Anterior cingulate cortex (tissue), 58 donors: ENCODE results near the gene TMEM54.

Experiments used
- DNase-seq, 58 donors: peaks; one replicate each; lab custom pipeline; 2025; lab: John Stamatoyannopoulos, UW

The TMEM54 gene

DNA sequence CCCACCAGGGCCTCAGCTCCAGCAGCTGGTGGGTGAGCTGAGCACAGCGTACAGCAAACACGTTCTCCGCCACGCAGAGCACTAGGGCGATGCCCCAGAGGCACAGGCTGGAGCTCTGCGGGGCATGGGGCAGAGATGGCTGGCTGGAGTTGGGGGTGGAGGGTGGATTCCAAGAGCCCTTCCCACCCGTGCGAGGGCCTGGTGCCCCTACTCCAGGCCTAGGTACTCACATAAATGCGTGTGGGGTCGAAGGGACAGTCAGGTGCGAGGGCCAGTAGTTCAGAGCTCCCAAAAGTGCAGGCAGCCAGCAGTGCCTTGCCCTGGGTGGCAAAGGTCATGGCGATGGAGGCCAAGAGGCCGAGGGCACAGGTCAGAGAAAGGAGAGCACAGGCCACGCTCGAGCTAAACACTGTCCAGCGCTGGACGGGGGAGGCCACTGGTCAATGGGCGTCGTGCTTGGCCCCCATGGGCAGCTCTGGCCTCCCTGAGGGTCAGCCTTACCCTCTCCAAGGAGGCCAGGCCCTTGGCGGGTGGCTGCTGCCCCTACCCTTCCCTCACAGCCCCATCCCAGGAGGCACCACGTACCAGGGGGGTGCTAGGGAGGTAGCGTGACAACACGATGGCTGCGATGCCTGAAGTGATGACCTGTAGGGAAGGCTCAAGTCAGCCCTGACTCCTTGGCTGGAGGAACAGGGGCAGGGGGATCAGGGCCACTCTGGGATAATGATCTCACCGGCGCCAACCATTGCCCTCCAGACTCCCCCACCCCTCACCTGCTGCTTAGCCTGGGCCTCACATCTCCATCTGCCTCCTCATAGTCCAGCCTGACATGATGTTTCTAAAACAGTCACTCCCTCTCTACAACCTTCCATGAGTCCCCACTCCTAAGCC is 5.6 kb downstream of the TMEM54 start:
- no peak for DNase-seq

DNA sequence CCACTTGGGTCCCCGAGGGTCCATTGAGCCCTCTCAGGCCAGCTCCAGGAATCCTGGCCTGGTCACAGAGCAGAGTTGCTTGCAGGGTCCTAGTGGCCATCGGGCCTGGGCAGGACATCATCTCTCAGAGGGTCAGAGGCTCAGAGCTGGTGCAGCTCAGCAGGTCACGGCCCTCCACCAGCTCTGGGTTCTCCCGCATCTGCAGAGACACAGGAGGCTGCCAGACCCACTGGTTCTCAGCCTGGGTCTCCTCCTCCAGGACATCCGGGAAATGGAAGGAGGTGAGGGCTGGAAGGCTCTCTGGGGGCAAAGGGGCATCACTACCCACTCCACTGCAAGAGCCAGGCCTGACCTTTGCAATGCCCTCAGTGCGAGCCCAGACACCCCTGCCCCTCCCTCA is 6.5 kb downstream of the TMEM54 start:
- DNase-seq, result no peak

DNA sequence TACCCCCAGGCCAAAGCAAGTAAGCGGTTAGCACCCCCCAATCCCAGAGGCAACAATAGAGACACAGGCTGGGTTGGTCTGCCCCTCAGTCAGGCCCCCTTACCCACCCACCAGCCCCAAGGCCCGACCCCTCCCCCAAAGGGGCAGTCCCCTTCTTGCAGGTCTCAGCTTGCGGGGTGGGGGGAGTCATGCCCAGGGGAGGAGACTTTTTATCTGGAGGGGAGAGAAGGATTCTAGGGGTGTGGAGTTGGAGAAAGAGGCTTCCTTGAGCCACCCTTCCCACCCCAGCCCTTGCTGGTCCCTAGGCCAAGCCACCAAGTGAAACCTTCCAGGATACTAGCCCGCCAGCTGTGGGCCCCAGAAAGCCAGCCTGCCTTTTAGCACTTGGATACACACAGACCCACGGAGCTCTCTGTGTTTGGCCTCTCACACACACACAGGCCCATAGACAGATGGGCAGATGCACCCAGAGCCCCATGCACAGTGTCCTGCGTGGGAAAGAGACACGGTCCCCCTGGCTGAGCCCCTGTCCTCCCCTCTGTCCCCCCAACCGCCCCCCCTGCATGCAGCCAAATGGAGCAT is 7.1 kb downstream of the TMEM54 start:
- DNase-seq, result no peak

DNA sequence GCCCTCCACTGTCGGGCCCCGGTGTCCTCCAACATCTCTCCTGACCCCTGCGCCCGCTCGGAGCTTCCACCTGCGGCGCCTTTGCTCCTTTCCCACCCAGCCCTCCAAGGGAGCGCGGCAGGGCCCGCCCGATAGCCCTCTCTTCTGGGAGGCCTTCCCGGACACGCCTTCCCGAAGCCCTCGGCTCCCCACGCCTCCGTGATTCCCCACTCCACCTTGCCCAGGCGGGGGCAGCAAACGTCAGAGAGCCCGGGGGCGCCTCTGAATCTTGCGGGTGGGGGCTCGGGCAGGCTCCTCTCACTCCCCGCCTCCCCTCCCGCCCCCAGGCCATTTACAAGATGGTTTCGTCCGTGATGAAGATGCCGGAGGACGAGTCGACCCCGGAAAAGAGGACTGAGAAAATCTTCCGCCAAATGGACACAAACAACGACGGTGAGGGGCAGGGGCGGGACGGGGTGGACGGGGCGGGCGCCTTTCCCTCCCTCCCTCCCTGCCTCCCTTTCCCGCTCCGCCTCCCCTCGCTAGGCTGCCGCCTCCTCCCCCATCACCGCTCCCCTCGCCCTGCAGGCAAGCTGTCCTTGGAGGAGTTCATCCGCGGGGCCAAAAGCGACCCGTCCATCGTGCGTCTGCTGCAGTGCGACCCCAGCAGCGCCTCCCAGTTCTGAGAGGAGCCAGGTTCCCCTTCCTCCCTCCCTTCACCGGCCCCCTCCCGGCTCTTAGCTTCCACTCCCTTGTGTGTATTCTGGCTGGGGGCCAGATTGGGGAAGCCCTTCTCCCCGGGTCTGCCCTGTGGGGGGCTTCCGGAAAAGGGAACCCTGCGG is 7.8 kb downstream of the TMEM54 start:
- DNase-seq, result peak in 27 of 58 donors; percentile 18 to 68 (median 50)

DNA sequence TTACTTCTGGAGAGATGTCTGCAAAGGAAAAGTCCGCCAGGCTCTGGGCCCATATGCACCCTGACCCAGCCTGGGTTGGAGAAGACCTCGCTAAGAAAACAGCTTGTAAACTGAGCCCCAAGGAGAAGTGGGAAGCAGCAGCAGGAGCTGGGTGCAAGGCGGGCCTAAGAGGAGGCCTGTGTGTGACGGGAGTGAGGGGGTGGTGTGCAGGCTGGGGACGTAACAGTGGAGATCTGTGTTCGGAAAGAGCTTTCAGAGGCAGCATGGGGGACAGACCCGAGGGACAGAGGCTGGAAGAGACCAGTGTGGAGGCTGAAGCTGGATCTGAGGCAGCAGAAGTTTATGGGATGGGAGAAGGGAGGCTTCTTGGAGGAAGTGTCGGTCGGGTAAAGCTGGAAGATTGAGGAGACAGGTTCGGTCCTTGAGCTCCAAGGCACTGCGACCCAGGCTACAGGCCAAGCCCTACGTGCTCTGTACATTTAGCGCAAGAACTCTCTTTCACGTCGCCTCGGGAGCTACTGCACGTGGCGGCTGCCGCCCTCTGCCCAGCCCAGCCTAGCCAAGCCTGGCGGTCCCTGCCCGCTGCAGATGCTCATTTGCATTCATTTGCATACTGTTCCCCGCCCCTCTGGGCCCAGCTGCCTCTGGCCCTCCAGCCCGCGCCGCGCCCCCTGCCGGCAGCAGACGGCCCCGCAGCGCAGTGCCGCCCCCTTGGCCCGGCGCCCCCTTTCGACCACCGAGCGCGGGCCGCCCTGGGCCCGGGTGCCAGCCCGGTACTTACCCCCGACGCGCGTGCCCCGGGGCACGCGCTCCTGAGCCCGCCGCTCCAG is 8.6 kb downstream of the TMEM54 start:
- DNase-seq, result peak in 50 of 58 donors; percentile 32 to 86 (median 64)

DNA sequence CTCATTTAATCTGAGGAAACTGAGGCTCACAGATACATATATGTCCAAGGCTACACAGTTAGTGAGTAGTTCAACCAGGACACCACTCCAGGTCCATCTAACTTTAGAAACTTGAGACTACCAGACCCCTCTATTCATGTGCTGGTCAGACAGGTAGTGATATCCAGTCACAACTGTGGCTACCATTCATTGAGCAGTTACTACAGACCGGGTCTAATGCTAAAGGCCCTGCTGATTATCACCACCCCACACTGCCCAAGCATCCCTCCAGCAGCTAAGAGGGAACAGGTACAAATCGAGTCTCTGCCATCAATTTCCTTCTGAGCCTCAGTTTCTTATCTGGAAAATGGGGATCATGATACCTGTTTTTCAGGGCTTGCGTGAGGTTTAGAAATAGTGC is 9.6 kb downstream of the TMEM54 start:
- no peak for DNase-seq

DNA sequence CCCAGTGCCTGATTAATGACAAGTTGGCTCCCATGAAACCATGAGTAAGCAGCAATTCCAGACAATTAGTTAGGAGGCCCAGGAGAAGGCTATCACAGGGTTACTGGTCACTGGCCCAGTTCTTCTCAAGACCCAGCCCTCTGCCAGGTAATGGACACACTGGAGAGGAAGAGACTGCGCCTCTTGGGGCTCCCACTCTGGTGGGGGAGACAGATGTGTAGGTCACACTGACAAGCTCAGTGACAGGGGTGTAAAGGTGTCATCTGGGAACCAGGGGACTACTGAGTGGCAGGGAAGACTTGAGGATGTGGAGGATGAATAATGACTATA is 10.0 kb downstream of the TMEM54 start:
- DNase-seq, result no peak

DNA sequence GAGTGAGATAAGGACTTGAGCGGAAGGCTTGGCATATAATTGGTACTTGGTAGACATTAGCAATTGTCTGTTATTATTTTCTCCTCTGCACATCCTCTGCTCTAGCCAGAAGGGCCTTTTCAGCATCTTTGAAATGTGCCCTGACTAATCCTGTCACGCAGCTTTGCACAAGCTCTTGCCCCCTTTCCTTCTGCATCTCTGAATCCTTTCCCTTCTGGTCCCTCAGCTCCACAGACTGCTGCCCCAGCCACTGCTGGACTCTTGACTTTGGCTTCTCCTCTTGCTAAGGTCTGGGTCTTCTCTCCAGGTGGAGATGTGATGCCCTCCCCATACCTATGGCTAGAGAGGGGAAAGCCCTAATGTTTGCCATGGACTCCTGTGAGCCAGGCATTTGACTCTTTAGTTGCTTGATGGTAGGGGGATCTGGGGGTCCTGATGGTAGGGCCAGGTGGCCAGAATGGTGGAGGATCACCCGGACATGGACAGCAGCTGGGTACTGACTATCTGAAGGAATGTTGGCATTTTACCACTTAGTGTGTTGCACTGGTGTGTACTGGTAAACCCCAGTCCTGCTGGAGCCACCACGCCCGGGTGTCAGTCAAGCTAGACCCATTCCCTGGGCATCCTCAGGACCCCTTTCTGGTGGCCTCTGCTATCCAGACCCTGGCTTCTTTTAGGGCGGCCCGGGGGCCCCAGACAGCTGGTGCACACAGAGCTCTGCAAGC is 10.5 kb downstream of the TMEM54 start:
- DNase-seq, result no peak

DNA sequence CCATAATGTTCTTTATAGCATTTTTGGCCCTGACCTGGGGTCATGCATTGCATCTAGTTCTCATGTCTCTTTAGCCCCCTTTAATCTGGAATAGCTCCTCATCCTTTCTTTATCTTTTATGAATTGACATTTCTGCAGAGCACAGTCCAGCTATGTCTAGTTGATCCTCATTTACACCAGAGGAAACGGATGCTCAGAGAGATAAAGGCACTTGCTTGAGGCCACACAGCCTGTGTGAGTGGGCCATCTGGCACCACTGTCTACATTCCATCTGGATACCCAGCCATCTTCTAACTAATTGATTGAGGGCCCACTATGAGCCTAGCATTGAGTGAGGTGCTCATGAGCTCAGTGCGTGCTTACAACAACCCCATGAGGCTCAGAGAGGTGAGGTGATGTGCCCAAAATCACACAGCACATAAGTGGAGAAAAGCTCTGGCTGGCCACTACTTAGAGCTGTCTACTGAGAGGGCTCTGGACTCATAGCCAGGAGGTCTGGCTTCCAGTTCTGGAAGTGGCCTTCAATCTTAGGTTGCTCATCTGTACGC is 11.4 kb downstream of the TMEM54 start:
- DNase-seq, result no peak

DNA sequence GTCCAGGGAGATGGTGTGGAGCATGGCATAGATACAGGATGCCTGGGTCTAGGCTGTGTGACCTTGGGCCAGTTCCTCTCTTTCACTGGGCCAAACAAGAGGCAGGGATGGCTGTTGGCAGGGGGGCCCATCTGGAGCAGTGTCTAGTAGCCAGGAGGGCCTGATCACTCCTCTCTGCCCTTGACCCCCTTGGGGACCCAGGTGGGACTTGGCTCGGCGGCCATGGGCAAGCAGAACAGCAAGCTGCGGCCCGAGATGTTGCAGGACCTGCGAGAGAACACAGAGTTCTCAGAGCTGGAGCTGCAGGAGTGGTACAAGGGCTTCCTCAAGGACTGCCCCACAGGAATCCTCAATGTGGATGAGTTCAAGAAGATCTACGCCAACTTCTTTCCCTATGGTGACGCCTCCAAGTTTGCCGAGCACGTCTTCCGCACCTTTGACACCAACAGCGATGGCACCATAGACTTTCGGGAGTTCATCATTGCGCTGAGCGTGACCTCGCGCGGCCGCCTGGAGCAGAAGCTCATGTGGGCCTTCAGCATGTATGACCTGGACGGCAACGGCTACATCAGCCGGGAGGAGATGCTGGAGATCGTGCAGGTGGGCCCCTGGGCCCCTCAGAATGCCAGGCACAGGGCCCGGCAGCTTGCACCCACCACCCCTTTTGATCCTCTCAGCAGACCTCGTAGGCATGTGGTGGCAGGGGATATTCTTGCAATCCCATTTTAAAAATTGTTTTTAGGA is 12.3 kb downstream of the TMEM54 start:
- DNase-seq, result no peak

DNA sequence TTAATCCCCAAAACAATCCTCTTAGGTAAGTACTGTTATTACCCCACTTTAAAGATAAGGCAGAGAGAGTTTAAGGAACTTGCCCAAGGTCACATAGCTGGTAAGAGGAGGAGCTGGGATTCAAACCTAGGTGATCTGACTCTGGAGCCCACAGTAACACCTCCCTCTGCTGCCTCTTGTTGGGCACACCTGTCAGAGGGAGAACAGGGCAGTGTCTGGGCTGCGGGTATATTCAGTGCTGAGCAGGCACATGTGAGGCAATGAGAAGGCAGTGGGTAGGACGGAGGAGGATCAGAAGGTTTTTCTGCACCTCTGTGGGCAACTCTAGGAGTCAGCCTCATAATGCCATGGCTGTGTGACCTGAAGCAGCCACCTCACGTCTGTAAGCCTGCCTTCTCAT is 13.1 kb downstream of the TMEM54 start:
- DNase-seq, result no peak

DNA sequence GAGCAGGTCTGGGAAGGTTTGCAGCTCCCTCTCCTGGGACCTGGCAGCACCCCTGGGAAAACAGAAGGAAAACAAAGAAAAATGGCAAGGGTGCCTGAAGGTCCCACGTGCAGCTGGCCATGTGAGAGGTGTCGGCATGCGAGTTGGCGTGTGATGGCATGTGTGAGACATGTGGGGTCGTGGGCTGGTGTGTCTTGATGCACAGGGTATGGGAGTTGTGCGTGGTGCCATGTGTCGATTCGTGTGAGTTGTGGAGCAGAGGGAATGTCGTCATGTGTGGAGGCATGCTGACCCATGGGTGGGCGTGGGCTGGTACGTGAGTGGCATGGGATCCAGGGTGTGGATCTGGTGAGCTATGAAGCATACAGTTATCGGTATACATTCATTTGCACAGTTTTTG is 13.6 kb downstream of the TMEM54 start:
- peak in 1 of 58 donors; percentile 48 for DNase-seq

DNA sequence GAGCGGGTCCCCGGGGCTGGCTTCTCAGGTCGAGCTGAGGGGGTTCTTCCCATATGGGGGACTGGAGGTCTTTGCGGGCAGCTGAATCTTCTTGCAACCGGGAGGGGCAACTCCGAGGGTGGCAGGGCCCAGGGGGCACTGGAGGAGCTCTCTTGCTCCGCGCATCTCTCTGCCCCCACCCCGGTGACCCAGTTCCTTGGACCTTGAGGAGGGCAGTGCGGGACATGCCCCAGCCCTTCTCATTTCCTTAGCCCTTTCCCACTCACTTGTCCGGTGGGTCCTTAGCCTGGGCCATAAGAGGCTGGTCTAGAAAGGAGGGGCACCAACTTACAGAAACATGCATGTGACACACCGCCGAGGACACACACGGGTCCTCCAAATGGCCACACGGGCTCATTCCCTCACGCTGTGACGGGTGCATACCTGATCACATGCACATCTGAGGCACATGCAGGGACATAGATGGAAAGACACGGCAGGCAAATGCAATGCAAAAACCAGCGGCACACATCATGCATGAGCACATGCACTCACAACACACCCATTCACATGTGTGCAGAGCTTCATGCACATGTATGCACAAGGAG is 14.3 kb downstream of the TMEM54 start:
- peak in 4 of 58 donors; percentile 23 to 44 (median 36) for DNase-seq

DNA sequence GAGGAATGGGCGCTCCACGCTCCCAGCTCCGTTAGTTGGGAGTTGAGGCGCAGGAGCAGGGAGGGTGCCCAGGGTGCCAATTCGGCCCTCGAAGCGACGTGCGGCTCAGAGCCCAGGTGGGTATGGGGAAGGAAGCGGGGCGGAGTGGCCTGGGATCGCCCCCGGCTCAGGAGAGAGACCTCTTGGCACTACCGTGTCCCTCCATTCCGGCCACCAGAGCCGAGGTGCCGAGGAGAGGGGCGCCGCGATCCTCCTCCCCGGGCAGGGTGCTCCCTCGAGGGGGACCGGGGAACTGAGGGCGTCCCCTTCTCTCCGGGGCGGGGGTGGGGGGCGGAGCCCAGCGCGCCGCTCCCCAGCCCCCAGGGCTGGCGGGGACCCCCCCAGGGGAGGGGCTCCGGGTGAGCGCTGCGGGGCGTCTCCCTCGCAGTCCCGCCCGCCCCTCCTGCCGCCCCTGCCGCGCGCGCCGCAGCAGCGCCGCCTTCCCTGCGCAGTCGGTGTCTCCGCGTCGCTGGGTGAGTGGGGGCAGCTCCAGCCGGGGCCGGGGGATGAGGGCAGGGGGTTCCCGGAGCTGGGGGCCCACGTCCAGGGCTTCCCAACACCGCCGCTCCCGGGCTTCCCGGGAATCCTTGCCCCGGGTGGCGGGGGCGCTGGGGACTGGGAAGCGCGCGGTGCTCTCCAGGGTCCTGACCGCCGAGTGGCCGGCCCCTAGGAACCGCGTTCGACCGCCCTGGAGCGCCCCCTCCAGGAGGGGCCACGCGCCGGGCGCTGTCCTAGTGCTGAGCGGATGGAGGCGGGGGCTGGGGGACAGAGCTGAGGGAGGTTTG is 15.0 kb downstream of the TMEM54 start, which contains the start of gene HPCA:
Gene HPCA, plus strand, starts transcription at position 488 of the 824 bp plus-strand sequence. CDS start 2,408 bp downstream, outside the sequence.
- DNase-seq, result peak in 11 of 58 donors; percentile 12 to 65 (median 34)

DNA sequence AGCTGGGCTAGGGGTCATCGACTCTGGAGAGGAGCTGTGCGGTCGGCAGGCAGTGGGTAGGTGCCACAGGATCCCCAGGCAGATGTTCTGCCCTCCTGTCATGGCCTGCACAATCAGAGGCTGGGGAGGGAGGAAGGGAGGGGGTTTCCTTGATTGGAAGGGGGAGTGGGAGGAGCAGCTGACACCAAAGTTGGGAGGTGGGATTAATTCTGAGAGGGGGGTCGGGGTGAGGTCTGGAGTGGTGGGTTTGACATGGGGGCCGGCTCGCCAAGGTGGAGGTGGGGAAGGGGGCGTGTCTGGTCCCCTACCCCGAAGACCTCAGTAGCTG is 15.5 kb downstream of the TMEM54 start:
- DNase-seq, result no peak

DNA sequence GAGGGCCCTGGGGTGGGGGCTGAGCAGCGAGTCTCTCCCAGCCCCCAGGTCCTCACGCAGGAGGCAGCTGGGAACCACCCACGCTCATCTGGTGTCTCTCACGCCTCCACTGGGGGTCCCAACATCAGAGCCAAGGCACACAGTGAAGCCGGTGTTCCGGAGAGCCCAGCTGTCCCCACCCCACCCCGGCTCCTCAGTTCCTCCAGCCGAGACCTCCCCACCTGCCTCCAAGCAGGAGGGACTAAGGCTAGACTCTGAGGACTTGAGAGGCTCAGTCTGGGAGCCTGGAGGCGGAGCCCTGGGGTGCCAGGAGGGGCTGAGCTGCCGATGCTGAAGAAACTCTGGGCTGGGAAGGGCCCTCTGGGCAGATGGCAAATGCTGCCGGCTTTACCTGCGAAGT is 16.5 kb downstream of the TMEM54 start:
- DNase-seq, result peak in 2 of 58 donors; percentile 52 to 60

DNA sequence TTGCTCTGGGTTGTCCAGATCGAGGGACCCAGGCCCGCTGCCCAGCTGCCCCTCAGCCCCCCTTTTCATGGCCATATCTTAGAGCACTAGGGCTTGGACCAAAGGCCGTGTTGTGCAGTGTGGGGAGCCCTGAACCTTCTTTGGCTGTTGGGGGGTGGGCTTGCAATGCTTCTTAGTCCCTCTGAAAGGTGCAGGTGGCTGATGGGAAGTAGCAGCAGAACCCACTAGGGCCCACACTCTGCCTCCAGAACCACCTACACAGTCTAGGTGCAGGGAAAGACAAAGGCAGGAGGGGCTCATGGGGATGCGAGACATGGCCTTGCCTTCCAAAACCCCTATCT is 17.2 kb downstream of the TMEM54 start:
- no peak for DNase-seq
